GM19099 (cell line): ENCODE data around the gene PCED1B.

Experiments used
- POLR2A ChIP-seq: IDR thresholded peaks from 3 replicates; pipeline ENCODE4 v1.6.1; 2011; ENCODE audit warnings: low read depth; ENCODE audit not compliant: insufficient read length; ENCODE audit errors: extremely low read depth

The PCED1B gene

DNA sequence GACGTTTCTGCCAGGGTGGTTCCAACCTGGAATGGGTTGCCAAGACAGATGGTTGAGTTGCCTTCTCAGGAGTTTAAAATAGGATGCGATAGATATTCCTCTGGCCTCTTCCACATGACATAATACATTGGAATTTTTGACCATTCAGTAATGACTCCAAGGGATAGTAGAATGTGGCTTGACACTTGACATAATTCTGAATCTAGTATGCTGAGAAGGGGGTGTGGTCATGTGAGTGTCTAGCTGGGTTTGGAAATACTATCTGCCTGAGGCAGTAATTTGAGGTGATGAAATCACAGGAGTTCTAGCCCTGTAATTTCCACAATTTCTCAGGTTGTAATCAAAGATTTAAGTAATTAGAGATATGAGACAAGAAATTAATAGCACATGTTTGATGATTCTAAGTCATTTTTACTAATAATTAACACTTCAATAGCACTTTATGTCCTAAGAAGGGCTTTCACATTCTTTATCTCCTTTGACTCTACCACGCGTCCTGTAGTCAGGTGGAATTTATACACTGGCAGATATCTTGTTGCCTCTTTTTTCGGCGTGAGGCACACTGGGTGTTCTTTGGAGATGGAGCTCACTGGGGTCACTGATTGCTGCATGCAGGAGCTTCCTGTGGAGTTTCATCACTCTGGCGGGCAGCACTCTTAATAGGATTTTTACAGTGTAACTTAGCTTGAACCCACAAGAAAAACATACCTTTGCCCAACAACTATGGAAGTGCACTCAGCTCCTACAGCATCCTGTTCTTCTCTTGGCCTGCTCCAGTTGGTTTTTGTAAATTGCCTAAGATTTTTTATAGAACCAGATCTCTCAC, 3.6 kb downstream of the PCED1B start:
- no peak for TF ChIP-seq POLR2A

GRCh38 chr12:47084172-47084571, 4.8 kb downstream of the PCED1B start:
- TF ChIP-seq POLR2A = no peak

- TF ChIP-seq POLR2A = no peak
These were observed 6.4 kb downstream of the PCED1B start for GRCh38 chr12:47085815-47086252.

DNA sequence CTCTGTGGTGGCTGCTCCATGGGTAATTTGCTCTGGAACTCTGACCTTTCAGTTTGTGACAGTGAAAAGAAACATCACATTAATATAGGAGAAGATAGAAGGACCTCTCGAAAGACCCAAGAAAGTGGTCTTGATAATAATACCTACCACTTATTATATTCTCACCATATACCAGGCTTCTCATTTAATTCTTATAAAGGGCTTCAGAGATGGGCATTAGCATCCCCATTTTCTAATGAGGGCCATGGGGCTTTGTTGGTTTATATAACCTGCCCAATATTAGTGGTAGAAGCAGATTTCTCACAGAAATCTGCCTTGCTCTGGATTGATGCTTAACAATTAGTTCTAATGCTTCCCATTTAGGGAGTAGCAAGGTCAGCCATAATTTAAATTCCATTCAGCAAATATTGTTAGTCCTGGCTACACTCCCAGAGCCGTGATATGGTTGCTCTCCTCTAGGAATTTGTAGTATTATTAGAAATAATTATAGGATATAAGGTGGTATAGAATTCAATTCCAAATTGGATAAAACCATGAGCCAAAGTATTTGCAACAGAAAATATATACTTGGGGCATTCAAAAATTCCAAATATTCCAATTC, 7.8 kb downstream of the PCED1B start:
- TF ChIP-seq POLR2A = no peak

DNA sequence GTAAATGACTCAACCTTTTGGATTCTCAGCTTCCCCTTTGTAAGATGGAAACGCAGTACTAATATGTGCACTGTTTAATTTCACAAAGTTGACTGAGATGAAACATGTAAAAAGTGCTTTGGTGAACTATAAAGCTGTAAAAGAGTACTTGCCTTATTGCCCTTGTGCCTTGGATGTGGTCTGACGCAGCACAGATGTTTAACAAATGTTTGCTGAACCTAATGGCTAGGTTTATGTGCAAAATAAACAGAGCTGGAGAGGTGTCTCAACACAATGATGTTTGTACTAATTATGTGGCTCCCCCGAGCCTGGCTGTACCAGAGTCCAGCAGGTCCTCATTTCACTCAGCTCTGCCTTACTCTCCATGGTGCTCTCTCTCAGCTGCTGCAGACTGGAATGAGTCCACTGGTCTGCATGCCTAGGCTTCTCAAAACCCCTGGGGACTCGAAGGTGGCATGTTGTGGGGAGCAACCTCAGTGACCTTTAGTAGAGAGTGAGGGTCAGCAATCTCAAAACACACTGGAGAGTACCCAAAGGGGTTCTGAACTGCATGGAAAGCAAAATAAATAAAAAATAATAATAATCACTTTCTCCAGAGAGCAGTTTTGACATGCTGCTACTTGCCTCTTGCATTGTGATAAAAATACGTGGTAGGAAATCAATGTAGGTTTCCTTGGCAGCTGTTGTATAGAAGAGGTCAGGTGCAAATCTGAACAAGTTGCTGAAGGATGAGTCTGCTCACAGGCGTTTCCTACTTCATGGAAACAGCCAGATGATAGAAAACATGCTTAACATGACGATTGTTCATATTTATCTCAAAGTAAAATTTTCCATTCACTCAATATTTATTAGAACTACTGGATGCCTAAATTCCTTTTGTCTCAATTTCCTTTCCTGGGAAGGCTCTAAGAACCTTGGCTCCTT, 8.9 kb downstream of the PCED1B start:
- no peak for TF ChIP-seq POLR2A

GRCh38 chr12:47091009-47091408, 11.6 kb downstream of the PCED1B start:
- TF ChIP-seq POLR2A = no peak

- TF ChIP-seq POLR2A = no peak
These were observed 15.4 kb downstream of the PCED1B start for GRCh38 chr12:47094804-47095203.

GRCh38 chr12:47095446-47096236, 16.2 kb downstream of the PCED1B start:
- TF ChIP-seq POLR2A = no peak

DNA sequence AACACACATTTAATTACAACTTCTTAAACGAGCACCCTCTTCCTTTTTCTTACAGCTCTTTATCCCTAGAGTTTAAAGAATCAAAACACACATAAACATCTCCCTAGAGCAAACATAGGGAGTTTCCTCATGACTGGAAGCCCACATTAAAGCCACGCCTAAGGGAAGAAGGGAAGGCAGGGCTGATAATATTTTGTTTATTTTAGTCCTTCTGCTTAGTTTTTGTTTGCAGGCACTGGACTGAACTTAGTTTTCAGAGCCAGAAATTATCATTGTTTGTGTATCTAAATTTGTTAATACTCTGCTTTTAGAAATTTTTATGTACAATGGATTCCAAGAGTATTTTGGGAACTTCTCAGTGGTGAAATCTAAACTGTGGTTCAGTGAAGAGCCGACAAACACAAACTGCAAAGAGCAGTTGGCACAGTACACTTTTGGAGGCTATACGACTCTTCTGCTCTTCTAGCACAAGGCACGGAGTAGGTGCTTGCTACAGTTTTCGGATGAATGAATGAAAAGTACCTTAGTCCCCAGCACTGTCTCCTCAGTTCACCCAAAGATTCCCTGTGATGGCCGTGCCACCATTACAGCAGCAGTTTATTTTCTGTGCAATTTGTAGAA, 18.0 kb downstream of the PCED1B start:
- no peak for TF ChIP-seq POLR2A

DNA sequence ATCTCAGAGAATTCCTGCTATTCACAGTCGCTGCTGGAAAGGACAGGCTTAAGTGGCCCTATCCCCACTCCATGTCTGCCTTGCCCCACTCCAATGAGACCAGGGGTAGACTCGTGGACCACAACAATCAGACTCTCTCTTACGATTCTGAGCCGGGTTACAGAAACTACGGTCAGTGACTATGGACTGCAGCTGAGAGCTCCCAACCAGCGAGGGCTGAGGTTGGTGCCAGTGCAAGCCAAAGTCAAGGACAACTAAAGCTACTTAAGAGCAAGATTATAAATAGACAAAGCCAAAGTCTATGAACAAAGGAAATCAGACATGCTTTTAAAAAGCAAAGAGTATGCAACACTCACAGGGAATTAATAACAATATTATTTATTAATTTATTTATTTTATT, 18.7 kb downstream of the PCED1B start:
- no peak for TF ChIP-seq POLR2A

- no peak for TF ChIP-seq POLR2A
These were observed 20.2 kb downstream of the PCED1B start for GRCh38 chr12:47099610-47100009.

GRCh38 chr12:47100160-47100559, 20.7 kb downstream of the PCED1B start:
- no peak for TF ChIP-seq POLR2A

DNA sequence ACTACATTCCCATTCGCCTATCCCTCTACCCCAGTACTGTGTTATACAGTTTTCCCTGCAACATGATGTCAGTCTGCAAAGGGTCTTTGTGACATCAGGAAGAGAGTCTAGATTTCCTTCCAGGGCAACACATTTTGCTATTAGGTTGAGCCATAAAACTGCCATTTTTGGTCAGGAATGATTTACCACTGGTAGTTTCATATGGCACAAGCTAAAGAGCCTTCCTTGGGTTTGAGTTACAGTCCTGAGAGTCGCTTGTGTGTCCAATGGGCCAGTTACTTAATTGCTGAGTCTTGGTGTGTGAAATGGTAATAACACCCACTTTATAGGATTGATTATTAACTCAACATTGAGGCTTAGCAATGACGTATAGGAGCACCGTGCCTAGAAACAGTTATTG, 23.0 kb downstream of the PCED1B start:
- no peak for TF ChIP-seq POLR2A
